ENCODE results near the gene C20orf202.

GRCh38 chr20:1203630-1204029 lies 376 bp downstream of the C20orf202 start:
- no peak for TF ChIP-seq CTCF (IDR thresholded peaks at IDR 0.05)
- no peak for TF ChIP-seq POLR2A (IDR thresholded peaks at IDR 0.05)
- no peak for TF ChIP-seq EP300 (IDR thresholded peaks at IDR 0.05)

All from sigmoid colon (tissue), 4 donors.